Calu3 (cell line): ENCODE results near the gene ASB3. TPM values are rescaled to one million over a fixed set of nuclear protein-coding genes. Genes with fewer than 3 reads are reported as not detected.

Experiments used
- BruUV-seq: library from RNA; stranded (reverse); fragments of 400-500 nt; replicated peaks from 2 replicates; lab custom pipeline; 2021; lab: Mats Ljungman, UMichigan
- CTCF ChIA-PET: fragments of 300-600 bp; sonication (Branson Sonifier 250); formaldehyde crosslinking; loops from one replicate; lab custom pipeline; 2022; ENCODE audit warnings: antibody characterized with exemption; lab: Charles Lee
- DNase-seq: peaks from one replicate; pipeline ENCODE4 v3.0.0; 2022
- H3K27ac Mint-ChIP-seq: one replicate; pipeline ENCODE4 v1.8.0; 2022; ENCODE audit warnings: mixed read lengths; ENCODE audit not compliant: unreplicated experiment
- H3K27me3 Mint-ChIP-seq: one replicate; pipeline ENCODE4 v1.8.0; 2022; ENCODE audit warnings: mixed read lengths; ENCODE audit not compliant: unreplicated experiment
- H3K36me3 Mint-ChIP-seq: one replicate; pipeline ENCODE4 v1.8.0; 2022; ENCODE audit warnings: mild to moderate bottlenecking, moderate library complexity, mixed read lengths; ENCODE audit not compliant: insufficient read depth, unreplicated experiment
- H3K4me1 Mint-ChIP-seq: one replicate; pipeline ENCODE4 v1.8.0; 2022; ENCODE audit warnings: mild to moderate bottlenecking, low read depth, mixed read lengths; ENCODE audit not compliant: unreplicated experiment
- H3K4me3 Mint-ChIP-seq: one replicate; pipeline ENCODE4 v1.8.0; 2022; ENCODE audit warnings: mild to moderate bottlenecking, low read depth, moderate library complexity, mixed read lengths; ENCODE audit not compliant: unreplicated experiment
- H3K9me3 Mint-ChIP-seq: one replicate; pipeline ENCODE4 v1.8.0; 2022; ENCODE audit warnings: low read depth, mixed read lengths; ENCODE audit not compliant: unreplicated experiment
- intact Hi-C: fragments of 100-400 bp; cut with micrococcal nuclease; formaldehyde crosslinking; loops from one replicate; pipeline ENCODE4 v1.10.0; 2022; ENCODE audit not compliant: unreplicated experiment
- total RNA-seq: library from RNA; stranded (reverse); gene quantifications from 2 replicates; pipeline ENCODE4 v1.2.3, GENCODE V29; 2022
- TF ChIP-seq, protein P1 (sequence below): fragments of 200-600 bp; IDR thresholded peaks from one replicate; pipeline ENCODE4 v1.8.0; 2022; ENCODE audit warnings: antibody characterized with exemption; ENCODE audit not compliant: unreplicated experiment

Gene ASB3
- total RNA-seq, 1 experiment from 2014 or later: 15.8 TPM

GRCh38 chr2:53801547-53801946 lies 14.8 kb upstream of the ASB3 start:
- TF ChIP-seq, protein P1, sequence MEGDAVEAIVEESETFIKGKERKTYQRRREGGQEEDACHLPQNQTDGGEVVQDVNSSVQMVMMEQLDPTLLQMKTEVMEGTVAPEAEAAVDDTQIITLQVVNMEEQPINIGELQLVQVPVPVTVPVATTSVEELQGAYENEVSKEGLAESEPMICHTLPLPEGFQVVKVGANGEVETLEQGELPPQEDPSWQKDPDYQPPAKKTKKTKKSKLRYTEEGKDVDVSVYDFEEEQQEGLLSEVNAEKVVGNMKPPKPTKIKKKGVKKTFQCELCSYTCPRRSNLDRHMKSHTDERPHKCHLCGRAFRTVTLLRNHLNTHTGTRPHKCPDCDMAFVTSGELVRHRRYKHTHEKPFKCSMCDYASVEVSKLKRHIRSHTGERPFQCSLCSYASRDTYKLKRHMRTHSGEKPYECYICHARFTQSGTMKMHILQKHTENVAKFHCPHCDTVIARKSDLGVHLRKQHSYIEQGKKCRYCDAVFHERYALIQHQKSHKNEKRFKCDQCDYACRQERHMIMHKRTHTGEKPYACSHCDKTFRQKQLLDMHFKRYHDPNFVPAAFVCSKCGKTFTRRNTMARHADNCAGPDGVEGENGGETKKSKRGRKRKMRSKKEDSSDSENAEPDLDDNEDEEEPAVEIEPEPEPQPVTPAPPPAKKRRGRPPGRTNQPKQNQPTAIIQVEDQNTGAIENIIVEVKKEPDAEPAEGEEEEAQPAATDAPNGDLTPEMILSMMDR: no peak
- intact Hi-C loops: no loop called here
- H3K4me1 Mint-ChIP-seq: no peaks in the 10 kb centered on the region
- CTCF ChIA-PET: no interaction called here
- H3K4me3 Mint-ChIP-seq: no peak overlapping the region
- H3K36me3 Mint-ChIP-seq: peaks cover 7% of the 10 kb centered on the region
- no peaks in the 10 kb centered on the region for H3K27me3 Mint-ChIP-seq
- no peaks in the 10 kb centered on the region for H3K9me3 Mint-ChIP-seq
- no TSS peak for BruUV-seq
- H3K27ac Mint-ChIP-seq: no peak overlapping the region
- no peak for DNase-seq

DNA sequence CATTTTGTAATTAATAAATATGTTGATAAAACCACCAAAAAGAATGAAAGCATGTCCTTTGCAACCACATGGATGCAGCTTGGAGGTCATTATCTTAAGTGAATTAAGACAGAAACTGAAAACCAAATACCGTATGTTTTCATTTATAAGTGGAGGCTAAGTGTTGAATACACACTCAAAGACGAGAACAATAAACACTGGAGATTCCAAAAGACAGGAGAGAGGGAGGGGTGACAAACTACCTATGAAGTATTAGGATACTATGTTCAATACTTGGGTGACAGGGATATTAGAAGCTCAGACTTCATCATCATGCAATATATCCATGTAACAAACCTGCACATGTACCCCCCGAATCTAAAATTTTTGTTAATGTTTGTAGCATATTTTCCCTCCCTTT lies 7.1 kb upstream of the ASB3 start:
- Mint-ChIP-seq H3K36me3 (peaks cover 17% of the 10 kb centered on the region), H3K4me1 (peaks cover 9% of the 10 kb centered on the region), H3K9me3 (no peaks in the 10 kb centered on the region), H3K4me3 (no peak overlapping the region), H3K27me3 (no peaks in the 10 kb centered on the region), H3K27ac (no peak overlapping the region)
- DNase-seq: no peak
- no TSS peak for BruUV-seq
- intact Hi-C loops: no loop called here
- CTCF ChIA-PET: no interaction called here
- TF ChIP-seq, protein P1: no peak

DNA sequence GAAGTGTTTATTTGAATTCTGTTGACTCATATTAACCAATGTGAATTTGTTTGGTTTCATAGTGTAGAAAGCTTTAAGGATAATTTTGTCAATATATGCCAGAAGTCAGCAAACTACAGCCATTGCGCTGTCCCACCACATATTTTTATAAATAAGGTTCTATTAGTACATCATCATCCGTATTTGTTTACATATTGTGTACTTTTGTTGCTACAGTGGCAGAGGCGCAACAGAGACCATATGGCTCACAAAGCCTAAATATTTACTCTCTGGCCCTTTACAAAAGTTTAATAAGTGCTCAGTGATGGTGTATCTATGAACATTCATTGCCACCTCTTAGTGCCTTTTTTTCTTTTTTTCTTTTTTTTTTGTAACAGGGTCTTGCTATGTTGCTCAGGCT lies 6.5 kb upstream of the ASB3 start:
- Mint-ChIP-seq H3K36me3 (peaks cover 19% of the 10 kb centered on the region), H3K9me3 (no peaks in the 10 kb centered on the region), H3K27me3 (no peaks in the 10 kb centered on the region), H3K4me3 (no peak overlapping the region), H3K27ac (no peak overlapping the region), H3K4me1 (peaks cover 9% of the 10 kb centered on the region)
- BruUV-seq: no TSS peak
- intact Hi-C loops: no loop called here
- CTCF ChIA-PET: no interaction called here
- DNase-seq: no peak
- TF ChIP-seq, protein P1: no peak

- intact Hi-C loops: no loop called here
- TSS peak; percentile 62 for BruUV-seq
Observed at GRCh38 chr2:53787614-53788289, 999 bp upstream of the ASB3 start.

More at GRCh38 chr2:53787614-53788289, 999 bp upstream of the ASB3 start:
- TF ChIP-seq, protein P1: no peak
- CTCF ChIA-PET: interaction anchor here (0.6 kb wide), 1 partner anchor 54 kb away, joined by 3 read pairs; no protein-coding TSS in a partner anchor
- DNase-seq: no peak
- Mint-ChIP-seq H3K27me3 (no peaks in the 10 kb centered on the region), H3K36me3 (peaks cover 29% of the 10 kb centered on the region), H3K4me1 (peaks cover 19% of the 10 kb centered on the region), H3K4me3 (peak overlapping the region; percentile 94), H3K27ac (peak overlapping the region; percentile 86), H3K9me3 (no peaks in the 10 kb centered on the region)
